TTC549 (cell line): ENCODE data around the gene ZC3H12A.
"Not testable (repeated sequence)": the region's sequence is repeated elsewhere in the genome, so short reads cannot be mapped to it uniquely, and the experiment has no call there.

Experiments used
- FAIRE-seq: peaks from 2 replicates; lab custom pipeline; 2012; peaks lifted over from hg19 to GRCh38; lab: Jason Lieb, UNC

The ZC3H12A gene

DNA sequence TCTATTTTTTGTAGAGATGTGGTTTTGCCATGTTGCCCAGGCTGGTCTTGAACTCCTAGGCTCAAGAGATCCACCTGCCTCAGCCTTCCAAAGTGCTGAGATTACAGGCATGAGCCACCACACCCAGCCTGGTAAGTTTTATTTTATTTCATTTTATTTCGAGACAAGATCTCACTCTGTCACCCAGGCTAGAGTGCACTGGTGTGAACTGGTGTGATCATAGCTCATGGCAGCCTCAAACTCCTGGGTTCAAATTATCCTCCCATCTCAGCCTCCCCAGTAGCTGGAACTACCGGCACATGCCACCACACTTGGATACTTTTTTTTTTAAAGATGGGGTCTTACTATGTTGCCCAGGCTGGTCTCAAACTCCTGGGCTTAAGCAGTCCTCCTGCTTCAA lies 28.4 kb downstream of the ZC3H12A start:
- not testable (repeated sequence) for FAIRE-seq

- no peak for FAIRE-seq
Observed at GRCh38 chr1:37506740-37507139, 32.4 kb downstream of the ZC3H12A start.

DNA sequence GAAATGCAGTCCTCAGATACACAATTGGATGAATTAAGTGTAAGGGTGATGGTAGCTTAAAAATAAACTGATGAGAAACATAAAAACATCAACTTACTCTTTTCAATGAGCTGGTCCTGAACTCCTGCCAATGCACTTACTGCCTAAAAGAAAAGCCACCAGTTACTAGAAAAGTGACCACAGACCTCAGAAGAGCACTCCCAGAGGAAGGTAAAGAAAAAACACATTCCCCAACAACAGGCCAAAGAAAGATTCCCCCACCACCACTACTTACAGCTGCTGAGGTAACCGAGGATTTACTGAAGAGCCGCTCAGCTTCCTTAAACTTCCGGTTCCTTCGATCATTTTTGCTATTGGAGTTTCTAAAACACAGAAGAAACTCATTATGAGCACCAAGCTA lies 34.8 kb downstream of the ZC3H12A start:
- FAIRE-seq = no peak

- FAIRE-seq = no peak
Observed at GRCh38 chr1:37513795-37514349, 39.5 kb downstream of the ZC3H12A start.

GRCh38 chr1:37514350-37515184 lies 40.2 kb downstream of the ZC3H12A start, which contains the start of gene MEAF6:
TSS of gene MEAF6 (minus strand) at chr1:37514766. CDS start at chr1:37514746, 20 bp downstream.
- no peak for FAIRE-seq

DNA sequence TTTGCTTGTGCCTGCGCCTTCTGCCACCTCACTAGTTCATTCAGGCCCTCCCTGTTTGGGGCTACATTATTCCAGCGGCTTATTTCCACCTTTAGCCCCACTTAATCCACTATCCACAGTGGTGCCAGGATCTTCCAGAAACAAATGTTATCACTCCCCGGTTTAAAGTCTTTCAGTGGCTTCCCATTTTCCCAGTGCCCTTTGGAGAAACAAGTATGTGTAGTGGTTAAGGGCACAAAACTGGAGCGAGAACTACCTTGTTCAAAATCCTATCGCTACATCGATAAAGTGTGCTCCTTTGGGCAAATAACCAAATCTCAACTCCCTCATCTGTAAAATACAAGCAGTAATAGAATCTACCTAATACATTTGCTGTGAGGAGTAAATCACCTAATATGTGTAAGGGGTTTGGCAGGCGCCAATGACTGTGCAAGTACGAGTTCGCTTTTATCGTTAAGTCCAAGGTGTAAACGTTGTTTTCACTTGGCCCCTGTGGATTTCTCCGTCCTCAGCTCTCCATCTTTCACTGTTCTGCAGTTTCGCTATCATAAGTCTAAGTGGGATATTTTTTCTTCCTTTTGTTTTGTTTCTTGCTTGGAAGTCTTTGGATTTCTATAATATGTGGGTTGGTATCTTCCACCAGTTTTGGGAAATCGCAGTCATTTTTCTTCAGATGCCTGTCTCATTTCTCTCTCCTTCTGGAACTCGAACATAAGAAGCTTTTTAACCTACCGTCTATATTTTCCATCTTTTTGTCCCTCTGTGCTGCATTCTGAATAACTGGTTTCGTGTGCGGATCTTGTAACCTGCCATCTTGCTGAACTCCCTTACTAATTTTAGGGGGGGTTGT lies 41.0 kb downstream of the ZC3H12A start:
- no peak for FAIRE-seq

DNA sequence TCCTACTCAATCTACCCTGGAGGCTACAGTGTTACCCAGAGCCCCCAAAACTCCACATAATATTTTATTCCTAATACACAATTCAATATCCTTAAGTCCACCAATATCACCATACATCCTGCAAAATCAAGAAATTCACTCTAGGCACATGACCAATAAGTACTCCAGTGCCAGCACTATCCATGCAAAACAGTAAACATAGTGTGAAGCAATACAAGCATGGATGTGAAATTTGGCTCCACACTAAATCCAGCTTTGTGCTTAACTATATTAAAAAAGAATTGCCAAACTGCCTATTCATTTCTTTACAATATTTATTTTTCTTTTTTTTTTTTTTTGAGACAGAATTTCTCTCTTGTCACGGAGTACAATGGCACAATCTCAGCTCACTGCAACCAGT lies 43.2 kb downstream of the ZC3H12A start:
- FAIRE-seq = no peak

DNA sequence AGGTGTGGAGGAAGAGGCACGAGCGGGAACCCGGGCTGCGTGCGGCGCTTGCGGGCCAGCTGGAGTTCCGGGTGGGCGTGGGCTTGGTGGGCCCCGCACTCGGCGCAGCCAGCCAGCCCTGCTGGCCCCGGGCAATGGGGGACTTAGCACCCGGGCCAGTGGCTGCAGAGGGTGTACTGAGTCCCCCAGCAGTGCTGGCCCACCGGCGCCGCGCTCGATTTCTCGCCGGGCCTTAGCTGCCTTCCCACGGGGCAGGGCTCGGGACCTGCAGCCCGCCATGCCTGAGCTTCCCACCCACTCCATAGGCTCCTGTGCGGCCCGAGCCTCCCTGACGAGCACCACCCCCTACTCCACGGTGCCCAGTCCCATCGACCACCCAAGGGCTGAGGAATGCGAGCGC lies 43.9 kb downstream of the ZC3H12A start:
- FAIRE-seq = not testable (repeated sequence)

DNA sequence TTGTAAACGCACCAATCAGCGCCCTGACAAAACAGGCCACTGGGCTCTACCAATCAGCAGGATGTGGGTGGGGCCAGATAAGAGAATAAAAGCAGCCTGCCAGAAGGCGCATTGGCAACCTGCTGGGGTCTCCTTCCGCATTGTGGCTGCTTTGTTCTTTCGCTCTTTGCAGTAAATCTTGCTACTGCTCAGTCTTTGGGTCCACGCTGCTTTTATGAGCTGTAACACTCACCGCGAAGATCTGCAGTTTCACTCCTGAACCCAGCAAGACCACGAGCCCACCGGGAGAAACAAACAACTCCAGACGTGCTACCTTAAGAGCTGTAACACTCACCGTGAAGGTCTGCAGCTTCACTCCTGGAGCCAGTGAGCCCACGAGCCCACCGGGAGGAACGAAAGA lies 44.5 kb downstream of the ZC3H12A start:
- not testable (repeated sequence) for FAIRE-seq

- FAIRE-seq = no peak
Observed at GRCh38 chr1:37519613-37520012, 45.2 kb downstream of the ZC3H12A start.

DNA sequence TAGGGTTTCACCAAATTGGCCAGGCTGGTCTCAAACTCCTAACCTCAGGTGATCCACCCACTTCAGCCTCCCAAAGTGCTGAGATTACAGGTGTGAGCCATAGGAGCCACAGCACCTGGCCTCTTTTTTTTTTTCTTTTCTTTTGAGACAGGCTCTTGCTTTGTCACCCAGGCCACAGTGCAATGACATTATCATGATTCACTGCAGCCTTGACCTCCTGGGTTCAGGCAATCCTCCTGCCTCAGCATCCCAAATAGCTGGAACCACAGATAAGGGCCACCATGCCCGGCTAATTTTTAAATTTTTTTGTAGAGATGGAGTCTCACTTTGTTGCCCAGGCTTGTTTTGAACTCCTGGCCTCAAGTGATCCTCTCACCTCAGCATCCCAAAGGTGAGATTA lies 55.5 kb downstream of the ZC3H12A start:
- FAIRE-seq = not testable (repeated sequence)

DNA sequence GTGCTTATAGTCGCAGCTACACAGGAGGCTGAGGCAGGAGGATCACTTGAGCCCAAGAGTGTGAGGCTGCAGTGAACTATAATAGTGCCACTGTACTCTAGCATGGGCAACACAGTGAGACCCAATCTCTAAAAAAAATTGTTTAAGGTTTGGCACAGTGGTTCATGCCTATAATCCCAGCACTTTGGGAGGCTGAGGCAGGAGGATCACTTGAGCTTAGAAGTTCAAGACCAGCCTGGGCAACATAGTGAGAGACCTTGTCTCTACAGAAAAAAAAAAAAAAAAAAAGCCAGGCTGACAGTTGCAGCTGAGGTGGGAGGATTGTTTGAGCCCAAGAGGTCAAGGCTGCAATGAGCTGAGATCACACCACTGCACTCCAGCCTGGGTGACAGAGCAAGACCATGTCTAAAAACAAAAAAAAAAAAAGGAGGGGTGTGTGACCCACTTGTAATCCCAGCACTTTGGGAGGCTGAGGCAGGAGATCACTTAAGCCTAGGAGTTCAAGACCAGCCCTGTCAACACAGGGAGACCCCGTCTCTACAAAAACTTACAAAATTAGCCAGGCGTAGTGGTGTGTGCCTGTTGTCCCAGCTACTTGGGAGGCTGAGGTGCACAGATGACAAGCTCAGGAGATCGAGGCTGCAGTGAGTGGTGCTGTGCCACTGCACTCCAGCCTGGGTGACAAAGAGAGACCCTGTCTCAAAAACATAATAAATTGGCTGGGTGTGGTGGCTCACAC lies 58.2 kb downstream of the ZC3H12A start:
- not testable (repeated sequence) for FAIRE-seq

- FAIRE-seq = no peak
Observed at GRCh38 chr1:37533317-37534093, 59.1 kb downstream of the ZC3H12A start.
